ENCODE measurements around the gene PSMD9. TPM values are rescaled to one million over a fixed set of nuclear protein-coding genes. Genes with fewer than 3 reads are reported as not detected.

Gene PSMD9
- total RNA-seq, 1 experiment from 2014 or later: 86.4 TPM

DNA sequence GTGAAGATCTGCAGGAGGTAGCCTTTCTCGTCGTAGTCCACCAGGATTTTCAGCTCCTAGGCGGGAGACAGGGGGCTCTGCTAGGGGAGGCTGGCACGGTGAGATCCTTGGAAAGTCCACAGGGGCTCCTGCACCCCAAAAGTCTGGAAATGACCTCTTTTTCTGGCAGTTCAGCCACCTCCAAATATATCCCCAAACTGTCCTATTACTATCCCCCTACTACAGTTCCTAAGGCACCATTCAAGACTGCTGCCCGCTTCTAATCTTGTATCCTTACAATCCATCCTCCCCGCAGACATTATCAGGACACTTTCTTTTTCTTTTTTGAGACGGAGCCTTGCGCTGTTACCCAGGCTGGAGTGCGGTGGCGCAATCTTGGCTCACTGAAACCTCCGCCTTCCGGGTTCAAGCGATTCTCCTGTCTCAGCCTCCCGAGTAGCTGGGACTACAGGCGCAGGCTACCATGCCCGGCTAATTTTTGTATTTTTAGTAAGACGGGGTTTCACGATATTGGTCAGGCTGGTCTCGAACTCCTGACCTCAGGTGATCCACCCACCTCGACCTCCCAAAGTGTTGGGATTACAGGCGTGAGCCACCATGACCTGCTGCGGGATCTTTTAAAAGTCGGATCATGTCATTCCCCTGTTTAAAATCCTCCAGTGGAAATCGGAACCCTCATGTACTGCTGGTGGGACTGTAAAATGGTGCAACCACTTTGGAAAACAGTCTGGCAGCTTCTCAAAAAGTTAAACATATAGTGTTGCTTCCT, 48.4 kb upstream of the PSMD9 start:
- DNase-seq (ENCODE audit: low spot score): no peak
- Histone ChIP-seq H3K27me3 (replicated peaks; ENCODE audit: insufficient read depth, low read depth, low read length, poor library complexity) (no peaks in the 10 kb centered on the region), H3K4me1 (ENCODE audit: insufficient read depth, low read length, poor library complexity, severe bottlenecking) (peaks cover 5% of the 10 kb centered on the region), H3K4me3 (ENCODE audit: low read depth, low read length, poor library complexity, severe bottlenecking) (peak overlapping the region; percentile 58), H3K36me3 (ENCODE audit: insufficient read depth, low read length, poor library complexity, severe bottlenecking) (no peaks in the 10 kb centered on the region), H3K27ac (ENCODE audit: low read depth, low read length, poor library complexity, severe bottlenecking) (peak overlapping the region; percentile 68), H3K9me3 (ENCODE audit: low read depth, low read length, poor library complexity, severe bottlenecking) (no peaks in the 10 kb centered on the region)
- ChIA-PET POLR2A (ENCODE audit: low non-redundant PET) (no interaction called here), CTCF (interaction anchor here (1.5 kb wide), 1 partner anchor 29 kb away, joined by 3 read pairs; no protein-coding TSS in a partner anchor)
- no peak for TF ChIP-seq EZH2 (IDR thresholded peaks at IDR 0.05; ENCODE audit: borderline replicate concordance, low read depth, low read length, poor library complexity, severe bottlenecking)
- TF ChIP-seq, protein P1, sequence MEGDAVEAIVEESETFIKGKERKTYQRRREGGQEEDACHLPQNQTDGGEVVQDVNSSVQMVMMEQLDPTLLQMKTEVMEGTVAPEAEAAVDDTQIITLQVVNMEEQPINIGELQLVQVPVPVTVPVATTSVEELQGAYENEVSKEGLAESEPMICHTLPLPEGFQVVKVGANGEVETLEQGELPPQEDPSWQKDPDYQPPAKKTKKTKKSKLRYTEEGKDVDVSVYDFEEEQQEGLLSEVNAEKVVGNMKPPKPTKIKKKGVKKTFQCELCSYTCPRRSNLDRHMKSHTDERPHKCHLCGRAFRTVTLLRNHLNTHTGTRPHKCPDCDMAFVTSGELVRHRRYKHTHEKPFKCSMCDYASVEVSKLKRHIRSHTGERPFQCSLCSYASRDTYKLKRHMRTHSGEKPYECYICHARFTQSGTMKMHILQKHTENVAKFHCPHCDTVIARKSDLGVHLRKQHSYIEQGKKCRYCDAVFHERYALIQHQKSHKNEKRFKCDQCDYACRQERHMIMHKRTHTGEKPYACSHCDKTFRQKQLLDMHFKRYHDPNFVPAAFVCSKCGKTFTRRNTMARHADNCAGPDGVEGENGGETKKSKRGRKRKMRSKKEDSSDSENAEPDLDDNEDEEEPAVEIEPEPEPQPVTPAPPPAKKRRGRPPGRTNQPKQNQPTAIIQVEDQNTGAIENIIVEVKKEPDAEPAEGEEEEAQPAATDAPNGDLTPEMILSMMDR (conservative IDR thresholded peaks at IDR 0.05; ENCODE audit: low read depth, low read length): no peak
- no TSS peak for BruUV-seq (replicated peaks)
- intact Hi-C loops (cut with micrococcal nuclease; ENCODE audit: unreplicated experiment): loop anchor here (2.0 kb wide), 1 partner anchor 49 kb away; the partner anchor contains the start of gene PSMD9

DNA sequence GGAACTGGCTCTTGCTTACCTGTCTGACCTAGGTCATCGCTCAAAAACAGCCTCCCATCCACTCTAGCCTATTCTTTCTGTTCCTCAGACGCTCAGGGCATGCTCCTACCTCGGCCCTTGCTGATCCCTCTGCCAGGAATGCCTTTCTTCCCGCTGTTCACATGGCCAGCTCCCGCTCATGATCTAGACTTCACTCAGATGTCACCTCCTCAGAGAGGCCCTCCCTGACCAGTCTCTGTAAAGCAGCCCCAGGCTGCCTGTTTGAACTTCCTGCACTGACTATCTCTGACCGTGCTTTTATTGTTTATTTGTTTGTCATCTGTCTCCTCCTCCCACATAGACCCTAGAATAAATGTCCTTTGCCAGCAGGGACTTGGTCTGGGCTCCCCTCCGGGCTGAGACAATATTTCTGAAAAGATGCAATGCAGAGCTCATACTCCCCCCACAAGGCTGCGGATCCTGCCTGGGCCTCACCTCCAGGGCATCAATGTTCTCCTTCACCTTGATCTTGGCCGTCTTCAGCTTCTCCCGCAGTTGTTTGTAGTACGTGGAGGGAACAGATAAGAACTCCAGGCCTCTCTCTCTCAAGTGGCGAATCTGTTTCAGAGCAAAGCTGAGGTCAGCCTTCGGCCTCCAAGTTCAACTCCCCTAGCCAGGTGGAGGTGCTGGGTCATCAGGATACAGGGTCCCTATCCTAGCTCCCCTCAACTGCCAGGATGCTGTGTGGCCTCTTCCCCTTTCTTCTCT, 45.2 kb upstream of the PSMD9 start:
- DNase-seq (ENCODE audit: low spot score): no peak
- Histone ChIP-seq H3K27ac (ENCODE audit: low read depth, low read length, poor library complexity, severe bottlenecking) (no peak overlapping the region), H3K27me3 (replicated peaks; ENCODE audit: insufficient read depth, low read depth, low read length, poor library complexity) (no peaks in the 10 kb centered on the region), H3K4me3 (ENCODE audit: low read depth, low read length, poor library complexity, severe bottlenecking) (no peak overlapping the region), H3K4me1 (ENCODE audit: insufficient read depth, low read length, poor library complexity, severe bottlenecking) (peaks cover 5% of the 10 kb centered on the region), H3K36me3 (ENCODE audit: insufficient read depth, low read length, poor library complexity, severe bottlenecking) (no peaks in the 10 kb centered on the region), H3K9me3 (ENCODE audit: low read depth, low read length, poor library complexity, severe bottlenecking) (no peaks in the 10 kb centered on the region)
- BruUV-seq (replicated peaks): no TSS peak
- TF ChIP-seq, protein P1 (conservative IDR thresholded peaks at IDR 0.05; ENCODE audit: low read depth, low read length): no peak
- TF ChIP-seq EZH2 (IDR thresholded peaks at IDR 0.05; ENCODE audit: borderline replicate concordance, low read depth, low read length, poor library complexity, severe bottlenecking): no peak
- CTCF ChIA-PET: no interaction called here
- POLR2A ChIA-PET (ENCODE audit: low non-redundant PET): interaction anchor here (0.6 kb wide), 1 partner anchor 38 kb away, joined by 3 read pairs; no protein-coding TSS in a partner anchor
- intact Hi-C loops (cut with micrococcal nuclease; ENCODE audit: unreplicated experiment): no loop called here

DNA sequence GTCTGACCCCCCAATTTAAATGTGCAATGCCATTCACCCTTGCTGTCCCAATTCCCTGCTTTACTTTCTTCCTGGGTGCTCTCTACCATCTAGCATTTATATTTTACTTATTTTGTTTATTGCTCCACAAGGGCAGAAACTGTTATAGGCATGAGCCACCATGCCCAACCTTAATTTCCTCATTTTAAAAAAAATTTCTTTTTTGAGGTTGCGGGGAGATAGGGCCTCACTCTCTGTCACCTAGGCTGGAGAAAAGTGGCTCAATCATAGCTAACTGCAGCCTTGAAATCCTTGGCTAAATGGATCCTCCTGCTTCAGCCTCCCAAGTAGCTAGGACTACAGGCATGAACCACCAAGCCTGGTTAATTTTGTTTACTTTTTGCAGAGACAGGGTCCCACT, 42.9 kb upstream of the PSMD9 start:
- POLR2A ChIA-PET (ENCODE audit: low non-redundant PET): no interaction called here
- Histone ChIP-seq H3K4me3 (ENCODE audit: low read depth, low read length, poor library complexity, severe bottlenecking) (no peak overlapping the region), H3K4me1 (ENCODE audit: insufficient read depth, low read length, poor library complexity, severe bottlenecking) (no peaks in the 10 kb centered on the region), H3K36me3 (ENCODE audit: insufficient read depth, low read length, poor library complexity, severe bottlenecking) (no peaks in the 10 kb centered on the region), H3K27ac (ENCODE audit: low read depth, low read length, poor library complexity, severe bottlenecking) (no peak overlapping the region), H3K27me3 (replicated peaks; ENCODE audit: insufficient read depth, low read depth, low read length, poor library complexity) (no peaks in the 10 kb centered on the region), H3K9me3 (ENCODE audit: low read depth, low read length, poor library complexity, severe bottlenecking) (no peaks in the 10 kb centered on the region)
- CTCF ChIA-PET: no interaction called here
- TF ChIP-seq, protein P1 (conservative IDR thresholded peaks at IDR 0.05; ENCODE audit: low read depth, low read length): no peak
- TF ChIP-seq EZH2 (IDR thresholded peaks at IDR 0.05; ENCODE audit: borderline replicate concordance, low read depth, low read length, poor library complexity, severe bottlenecking): no peak
- no peak for DNase-seq (ENCODE audit: low spot score)
- BruUV-seq (replicated peaks): no TSS peak
- intact Hi-C loops (cut with micrococcal nuclease; ENCODE audit: unreplicated experiment): no loop called here
